ENCODE data around the gene KLK5.

Gene KLK5

DNA sequence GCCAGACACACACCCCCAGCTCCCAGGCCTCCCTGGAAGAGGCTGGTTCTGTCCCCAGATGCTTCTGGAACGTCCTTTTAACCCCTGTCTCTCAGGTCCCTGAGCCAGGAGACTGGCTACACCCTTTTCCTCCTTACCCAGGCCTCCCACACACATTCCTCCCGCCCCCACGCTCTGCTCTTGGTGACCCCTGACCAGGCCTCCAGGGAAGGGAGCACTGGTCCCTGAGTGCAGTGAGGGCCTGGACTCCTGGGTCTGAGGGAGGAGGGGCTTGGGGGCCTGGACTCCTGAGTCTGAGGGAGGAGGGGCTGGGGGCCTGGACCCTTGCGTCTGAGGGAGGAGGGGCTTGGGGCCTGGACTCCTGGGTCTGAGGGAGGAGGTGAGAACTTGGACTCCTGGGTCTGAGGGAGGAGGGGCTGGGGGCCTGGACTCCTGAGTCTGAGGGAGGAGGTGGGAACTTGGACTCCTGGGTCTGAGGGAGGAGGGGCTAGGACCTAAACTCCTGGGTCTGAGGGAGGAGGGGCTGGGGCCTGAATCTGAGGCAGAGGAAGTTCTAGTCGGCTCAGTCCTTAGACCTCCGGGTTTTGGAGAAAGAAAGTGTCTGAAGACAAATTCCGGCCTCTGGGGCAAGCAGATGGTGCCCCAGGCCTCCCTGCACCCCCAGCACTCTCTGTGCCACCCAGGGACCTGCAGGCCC is 16.0 kb upstream of the KLK5 start:
- TF ChIP-seq, protein P1, sequence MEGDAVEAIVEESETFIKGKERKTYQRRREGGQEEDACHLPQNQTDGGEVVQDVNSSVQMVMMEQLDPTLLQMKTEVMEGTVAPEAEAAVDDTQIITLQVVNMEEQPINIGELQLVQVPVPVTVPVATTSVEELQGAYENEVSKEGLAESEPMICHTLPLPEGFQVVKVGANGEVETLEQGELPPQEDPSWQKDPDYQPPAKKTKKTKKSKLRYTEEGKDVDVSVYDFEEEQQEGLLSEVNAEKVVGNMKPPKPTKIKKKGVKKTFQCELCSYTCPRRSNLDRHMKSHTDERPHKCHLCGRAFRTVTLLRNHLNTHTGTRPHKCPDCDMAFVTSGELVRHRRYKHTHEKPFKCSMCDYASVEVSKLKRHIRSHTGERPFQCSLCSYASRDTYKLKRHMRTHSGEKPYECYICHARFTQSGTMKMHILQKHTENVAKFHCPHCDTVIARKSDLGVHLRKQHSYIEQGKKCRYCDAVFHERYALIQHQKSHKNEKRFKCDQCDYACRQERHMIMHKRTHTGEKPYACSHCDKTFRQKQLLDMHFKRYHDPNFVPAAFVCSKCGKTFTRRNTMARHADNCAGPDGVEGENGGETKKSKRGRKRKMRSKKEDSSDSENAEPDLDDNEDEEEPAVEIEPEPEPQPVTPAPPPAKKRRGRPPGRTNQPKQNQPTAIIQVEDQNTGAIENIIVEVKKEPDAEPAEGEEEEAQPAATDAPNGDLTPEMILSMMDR (IDR thresholded peaks at IDR 0.05; ENCODE audit: low read depth, low read length): no peak
- DNase-seq (ENCODE audit: extremely low read depth, low read depth): no peak

DNA sequence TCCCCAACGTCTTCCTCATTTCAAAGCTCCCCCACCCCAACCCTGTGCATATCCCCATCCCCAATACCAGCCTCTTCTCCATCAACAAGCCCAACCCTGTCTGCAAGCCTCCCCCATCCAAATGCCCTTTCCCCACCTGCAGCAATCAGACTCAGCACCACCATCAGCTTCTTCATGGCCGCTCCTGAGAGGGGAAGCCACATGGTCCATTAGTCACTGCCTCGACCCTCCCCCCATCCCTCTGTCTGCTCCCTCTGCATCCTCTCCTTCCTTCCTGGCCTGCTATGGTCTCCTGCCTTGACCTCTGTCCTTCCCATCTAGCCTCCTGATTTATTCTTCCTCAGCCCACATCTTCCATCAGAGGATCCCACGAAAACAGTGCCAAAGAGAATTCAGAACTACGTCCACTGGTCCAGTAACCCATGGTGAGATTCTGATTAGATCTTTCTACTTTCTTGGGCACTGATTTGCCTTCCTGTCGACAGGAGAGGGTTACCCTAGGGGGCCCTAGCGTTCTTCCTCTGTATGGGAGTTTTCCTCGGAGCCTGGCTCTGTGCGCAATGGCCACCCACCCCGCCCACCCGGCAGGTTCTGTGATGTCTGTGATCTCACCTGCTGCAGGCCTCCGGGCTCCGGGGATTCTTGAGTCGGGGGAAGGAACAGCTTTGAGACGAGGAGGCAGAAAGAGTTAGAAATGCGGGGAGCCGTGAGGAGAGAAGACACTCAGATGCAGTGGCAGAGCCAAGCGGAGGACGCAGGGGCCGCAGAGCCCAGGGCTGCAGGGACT is 15.3 kb upstream of the KLK5 start:
- TF ChIP-seq, protein P1 (IDR thresholded peaks at IDR 0.05; ENCODE audit: low read depth, low read length): no peak
- DNase-seq (ENCODE audit: extremely low read depth, low read depth): no peak

DNA sequence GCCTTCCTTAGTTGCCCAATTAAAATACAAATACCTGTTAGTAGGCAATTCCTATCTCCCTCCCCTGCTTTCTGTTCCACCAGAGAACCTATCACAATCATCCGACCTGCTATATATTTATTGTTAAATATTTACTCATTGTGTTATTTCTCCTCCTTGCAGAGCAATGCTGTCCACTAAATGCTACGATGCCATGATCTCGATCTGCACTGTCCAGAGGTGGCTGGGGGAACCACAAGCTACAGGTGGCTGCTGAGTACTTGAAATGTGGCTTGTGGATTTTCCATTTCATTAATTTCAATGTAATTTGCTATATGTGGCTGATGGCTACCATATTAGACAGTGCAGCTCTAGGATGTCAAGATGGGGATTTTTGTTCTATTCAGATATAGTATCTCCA is 11.4 kb upstream of the KLK5 start:
- TF ChIP-seq, protein P1 (IDR thresholded peaks at IDR 0.05; ENCODE audit: low read depth, low read length): no peak
- DNase-seq (ENCODE audit: extremely low read depth, low read depth): no peak

DNA sequence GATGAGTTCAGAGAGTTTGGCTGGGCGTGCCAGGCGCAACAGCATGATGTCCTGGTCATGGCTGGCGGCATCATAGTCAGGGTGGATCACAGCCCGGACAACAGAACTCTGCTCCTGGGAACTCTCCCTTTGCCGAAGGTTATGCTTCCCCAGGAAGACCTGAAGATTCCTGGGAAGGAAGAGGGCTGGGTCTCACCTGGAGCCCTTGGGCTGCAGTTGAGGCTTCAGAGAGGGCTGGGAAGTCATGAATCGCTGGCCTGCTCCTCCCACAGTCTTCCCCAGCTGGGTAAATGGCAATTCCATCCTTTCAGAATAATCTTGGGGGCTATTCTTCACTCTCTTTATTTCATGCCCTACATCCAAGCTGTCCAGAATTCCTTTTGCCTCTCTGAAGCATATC is 10.5 kb upstream of the KLK5 start:
- TF ChIP-seq, protein P1 (IDR thresholded peaks at IDR 0.05; ENCODE audit: low read depth, low read length): no peak
- no peak for DNase-seq (ENCODE audit: extremely low read depth, low read depth)

DNA sequence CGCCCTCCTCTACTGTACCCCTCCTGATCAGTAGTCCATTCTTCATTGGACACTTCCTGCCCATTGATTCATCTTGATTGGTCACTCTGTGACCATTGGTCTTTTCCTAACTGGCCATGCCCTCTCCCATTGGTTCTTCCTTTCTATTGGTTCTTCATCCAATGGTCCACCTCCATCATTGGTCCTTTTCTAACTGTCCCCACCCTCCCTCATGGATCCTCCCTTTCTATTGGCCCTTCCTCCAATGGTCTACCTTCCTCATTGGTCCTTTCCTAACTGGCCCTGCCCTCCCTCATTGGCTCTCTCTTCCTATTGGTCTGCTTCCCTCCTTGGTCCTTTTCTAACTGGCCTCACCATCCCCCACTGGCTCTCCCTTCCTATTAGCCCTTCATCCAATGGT is 9.4 kb upstream of the KLK5 start:
- TF ChIP-seq, protein P1 (IDR thresholded peaks at IDR 0.05; ENCODE audit: low read depth, low read length): no peak
- DNase-seq (ENCODE audit: extremely low read depth, low read depth): no peak

DNA sequence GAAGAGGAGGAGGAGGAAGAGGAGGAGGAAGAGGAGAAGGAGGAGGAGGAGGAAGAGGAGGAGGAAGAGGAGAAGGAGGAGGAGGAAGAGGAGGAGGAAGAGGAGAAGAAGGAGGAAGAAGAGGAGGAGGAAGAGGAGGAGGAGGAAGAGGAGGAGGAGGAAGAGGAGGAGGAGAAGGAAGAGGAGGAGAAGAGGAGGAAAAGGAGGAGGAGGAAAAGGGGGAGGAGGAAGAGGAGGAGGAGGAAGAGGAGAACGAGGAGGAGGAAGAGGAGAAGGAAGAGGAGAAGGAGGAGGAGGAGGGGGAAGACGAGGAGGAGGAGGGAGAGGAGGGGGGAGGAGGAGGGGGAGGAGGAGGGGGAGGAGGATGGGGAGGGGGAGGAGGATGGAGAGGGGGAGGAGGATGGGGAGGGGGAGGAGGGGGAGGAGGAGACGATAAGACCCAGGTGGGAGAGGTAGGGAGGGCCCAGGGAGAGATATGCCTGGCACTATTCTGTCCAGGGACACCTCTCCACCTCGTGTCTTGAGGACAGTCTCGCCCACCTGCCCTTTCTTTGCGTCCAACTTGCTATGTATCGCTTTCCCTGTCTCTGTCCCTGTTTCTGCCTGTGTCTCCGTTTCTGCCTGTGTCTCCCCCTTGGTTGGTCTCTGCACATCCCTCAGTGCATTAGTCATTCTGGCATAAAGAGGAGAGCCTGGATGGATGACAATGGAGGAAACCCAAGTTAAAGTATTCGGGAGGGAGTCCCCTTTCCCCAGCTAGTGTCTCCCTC is 7.1 kb upstream of the KLK5 start:
- TF ChIP-seq, protein P1 (IDR thresholded peaks at IDR 0.05; ENCODE audit: low read depth, low read length): no peak
- no peak for DNase-seq (ENCODE audit: extremely low read depth, low read depth)

DNA sequence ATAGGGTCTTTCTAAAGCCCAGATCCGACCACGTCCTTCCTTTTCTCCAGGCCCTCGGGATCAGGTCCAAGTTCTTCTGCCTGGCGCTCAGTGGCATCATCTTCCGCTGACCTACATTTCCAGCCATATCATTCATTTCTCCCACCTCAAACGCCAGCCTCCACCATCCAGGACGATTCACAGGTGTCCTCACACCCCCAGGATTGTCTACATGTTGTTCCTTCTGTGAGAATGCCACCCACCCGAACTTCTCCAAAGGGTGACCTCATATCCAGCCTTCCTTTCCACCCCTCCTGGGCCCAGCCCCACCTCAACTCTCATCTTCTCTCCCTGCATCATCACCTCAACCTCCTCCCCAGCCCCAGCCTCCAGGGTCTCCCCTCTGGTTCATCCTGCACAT is 4.7 kb upstream of the KLK5 start:
- TF ChIP-seq, protein P1 (IDR thresholded peaks at IDR 0.05; ENCODE audit: low read depth, low read length): no peak
- no peak for DNase-seq (ENCODE audit: extremely low read depth, low read depth)
